Measurements from ENCODE around the gene DPAGT1. TPM values are rescaled to one million over a fixed set of nuclear protein-coding genes. Genes with fewer than 3 reads are reported as not detected.
"Not testable (repeated sequence)": the region's sequence is repeated elsewhere in the genome, so short reads cannot be mapped to it uniquely, and the experiment has no call there.

The DPAGT1 gene
- 10 to 100 TPM; 16.5 to 21.5 TPM for polyA plus RNA-seq

- Histone ChIP-seq H3K9me3 (ENCODE audit: control insufficient read depth in 2 of 2, insufficient read depth in 1 of 2, low read depth in 1 of 2, low read length in 1 of 2) (no peaks in the 10 kb centered on the region), H3K36me3 (ENCODE audit: control insufficient read depth in 2 of 2, insufficient read depth in 2 of 2, low read length in 1 of 2) (peaks cover 9 to 11% of the 10 kb centered on the region in 2 donors), H3K4me3 (ENCODE audit: low read depth in 1 of 2, low read length in 2 of 2) (peak within 1 kb of the TSS; percentile 76 to 87), H3K27ac (ENCODE audit: low read depth in 2 of 2, low read length in 1 of 2) (peak within 1 kb of the TSS; percentile 97 to 99), H3K4me1 (ENCODE audit: control insufficient read depth in 2 of 2, insufficient read depth in 2 of 2, low read length in 1 of 2) (peaks cover 2 to 7% of the 10 kb centered on the region in 2 donors), H3K27me3 (ENCODE audit: control insufficient read depth in 1 of 2, insufficient read depth in 2 of 2, low read length in 2 of 2) (no peaks in the 10 kb centered on the region)
- 0% methylated on average over 32 of the region's 32 CpGs for WGBS, 2 donors
Measured at GRCh38 chr11:119101759-119102423, at the start of gene DPAGT1. Gene DPAGT1, minus strand, starts transcription at chr11:119101853. Its CDS starts 198 bp downstream, at chr11:119101655.

DNA sequence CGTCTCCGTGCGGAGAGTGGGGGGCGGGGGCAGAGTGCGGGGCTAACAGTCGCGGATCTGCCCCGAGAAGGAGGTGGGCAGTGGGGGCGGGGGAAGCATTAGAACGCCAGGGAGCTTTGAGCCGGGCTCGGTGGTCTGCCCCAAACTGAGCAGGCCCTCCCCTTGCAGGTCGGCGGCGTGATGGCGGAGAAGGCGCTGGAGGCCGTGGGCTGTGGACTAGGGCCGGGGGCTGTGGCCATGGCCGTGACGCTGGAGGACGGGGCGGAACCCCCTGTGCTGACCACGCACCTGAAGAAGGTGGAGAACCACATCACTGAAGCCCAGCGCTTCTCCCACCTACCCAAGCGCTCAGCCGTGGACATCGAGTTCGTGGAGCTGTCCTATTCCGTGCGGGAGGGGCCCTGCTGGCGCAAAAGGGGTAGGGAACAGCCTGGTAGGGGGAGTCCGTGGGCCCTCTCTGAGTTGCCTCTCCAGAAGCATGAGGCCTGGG is 48.2 kb upstream of the DPAGT1 start:
- Histone ChIP-seq H3K4me3 (ENCODE audit: low read depth in 1 of 2, low read length in 2 of 2) (peak overlapping the region in 1 of 2 donors; percentile 43), H3K27ac (ENCODE audit: low read depth in 2 of 2, low read length in 1 of 2) (no peak overlapping the region), H3K4me1 (ENCODE audit: control insufficient read depth in 2 of 2, insufficient read depth in 2 of 2, low read length in 1 of 2) (peaks cover 3 to 19% of the 10 kb centered on the region in 2 donors), H3K36me3 (ENCODE audit: control insufficient read depth in 2 of 2, insufficient read depth in 2 of 2, low read length in 1 of 2) (no peaks in the 10 kb centered on the region), H3K27me3 (ENCODE audit: control insufficient read depth in 1 of 2, insufficient read depth in 2 of 2, low read length in 2 of 2) (peaks cover 0 to 5% of the 10 kb centered on the region in 2 donors), H3K9me3 (ENCODE audit: control insufficient read depth in 2 of 2, insufficient read depth in 1 of 2, low read depth in 1 of 2, low read length in 1 of 2) (no peaks in the 10 kb centered on the region)
- 32 to 36% methylated on average over 29 to 33 of the region's 33 CpGs for WGBS, 2 donors

DNA sequence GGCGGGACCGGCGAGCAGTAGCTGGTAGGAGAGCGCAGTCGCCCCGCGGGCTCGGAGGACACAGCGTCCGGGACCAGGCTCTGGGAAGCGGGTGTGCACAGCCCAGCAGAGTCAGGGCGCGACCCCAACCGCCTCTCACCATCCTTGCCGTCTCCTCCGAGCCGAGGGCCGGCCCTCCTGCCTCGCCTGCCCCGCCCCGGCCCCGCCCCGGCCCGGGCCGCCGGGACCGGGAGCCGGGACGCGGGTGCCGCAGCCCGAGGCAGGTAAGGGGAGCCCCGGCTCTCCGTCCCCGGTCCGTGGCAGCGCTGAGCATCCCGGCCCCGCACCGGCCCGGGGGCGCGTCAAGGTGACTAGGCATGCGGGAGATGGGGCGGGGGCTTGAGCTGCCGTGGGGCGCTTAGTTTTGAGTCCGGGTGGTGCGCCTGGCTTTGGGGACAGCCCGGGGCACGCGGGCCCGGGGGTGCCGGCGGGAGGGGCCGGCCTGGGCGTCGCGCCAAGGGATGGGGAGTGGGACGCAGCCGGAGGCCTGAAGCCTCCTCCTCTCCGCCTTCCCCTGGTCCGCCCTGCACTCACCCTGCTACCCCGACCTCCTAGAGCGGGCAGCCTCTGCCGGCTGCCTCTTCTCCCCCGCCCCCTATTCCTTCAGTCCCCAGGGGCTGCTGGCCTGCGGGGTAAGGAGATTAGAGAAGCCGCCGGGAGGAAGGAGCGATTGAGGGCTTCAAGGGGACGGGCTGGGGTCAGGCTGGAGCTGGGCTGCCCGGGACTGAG is 47.5 kb upstream of the DPAGT1 start, which contains the start of gene ABCG4:
Gene ABCG4 (plus strand): TSS at position 35 of the 768 bp plus-strand sequence. CDS start 914 bp downstream, outside the sequence.
- Histone ChIP-seq H3K4me1 (ENCODE audit: control insufficient read depth in 2 of 2, insufficient read depth in 2 of 2, low read length in 1 of 2) (peaks cover 0 to 19% of the 10 kb centered on the region in 2 donors), H3K4me3 (ENCODE audit: low read depth in 1 of 2, low read length in 2 of 2) (peak within 1 kb of the TSS; percentile 43 to 66), H3K27me3 (ENCODE audit: control insufficient read depth in 1 of 2, insufficient read depth in 2 of 2, low read length in 2 of 2) (peaks cover 0 to 5% of the 10 kb centered on the region in 2 donors), H3K36me3 (ENCODE audit: control insufficient read depth in 2 of 2, insufficient read depth in 2 of 2, low read length in 1 of 2) (no peaks in the 10 kb centered on the region), H3K9me3 (ENCODE audit: control insufficient read depth in 2 of 2, insufficient read depth in 1 of 2, low read depth in 1 of 2, low read length in 1 of 2) (no peaks in the 10 kb centered on the region), H3K27ac (ENCODE audit: low read depth in 2 of 2, low read length in 1 of 2) (no peak within 1 kb of the TSS)
- WGBS, 2 donors, result 1% methylated on average over 39 to 73 of the region's 73 CpGs

GRCh38 chr11:119148720-119149017 is 47.0 kb upstream of the DPAGT1 start:
- H3K4me3 ChIP-seq (ENCODE audit: low read depth in 1 of 2, low read length in 2 of 2), result peak overlapping the region; percentile 43 to 66
- H3K4me1 ChIP-seq (ENCODE audit: control insufficient read depth in 2 of 2, insufficient read depth in 2 of 2, low read length in 1 of 2), result peaks cover 0 to 19% of the 10 kb centered on the region in 2 donors
- H3K27me3 ChIP-seq (ENCODE audit: control insufficient read depth in 1 of 2, insufficient read depth in 2 of 2, low read length in 2 of 2), result peaks cover 0 to 5% of the 10 kb centered on the region in 2 donors
- no peaks in the 10 kb centered on the region for H3K36me3 ChIP-seq (ENCODE audit: control insufficient read depth in 2 of 2, insufficient read depth in 2 of 2, low read length in 1 of 2)
- no peak overlapping the region for H3K27ac ChIP-seq (ENCODE audit: low read depth in 2 of 2, low read length in 1 of 2)
- WGBS, 2 donors, result 2 to 3% methylated on average over 15 to 16 of the region's 16 CpGs
- no peaks in the 10 kb centered on the region for H3K9me3 ChIP-seq (ENCODE audit: control insufficient read depth in 2 of 2, insufficient read depth in 1 of 2, low read depth in 1 of 2, low read length in 1 of 2)

- H3K27ac ChIP-seq (ENCODE audit: low read depth in 2 of 2, low read length in 1 of 2), result no peak overlapping the region
- WGBS, 2 donors, result 51 to 58% methylated on average over 6 of the region's 6 CpGs
- H3K9me3 ChIP-seq (ENCODE audit: control insufficient read depth in 2 of 2, insufficient read depth in 1 of 2, low read depth in 1 of 2, low read length in 1 of 2), result no peaks in the 10 kb centered on the region
- H3K27me3 ChIP-seq (ENCODE audit: control insufficient read depth in 1 of 2, insufficient read depth in 2 of 2, low read length in 2 of 2), result peaks cover 0 to 5% of the 10 kb centered on the region in 2 donors
- H3K4me1 ChIP-seq (ENCODE audit: control insufficient read depth in 2 of 2, insufficient read depth in 2 of 2, low read length in 1 of 2), result peaks cover 0 to 19% of the 10 kb centered on the region in 2 donors
- H3K4me3 ChIP-seq (ENCODE audit: low read depth in 1 of 2, low read length in 2 of 2), result no peak overlapping the region
- H3K36me3 ChIP-seq (ENCODE audit: control insufficient read depth in 2 of 2, insufficient read depth in 2 of 2, low read length in 1 of 2), result no peaks in the 10 kb centered on the region
Measured at GRCh38 chr11:119147604-119148333, 46.1 kb upstream of the DPAGT1 start.

GRCh38 chr11:119145551-119145950 is 43.9 kb upstream of the DPAGT1 start:
- Histone ChIP-seq H3K9me3 (ENCODE audit: control insufficient read depth in 2 of 2, insufficient read depth in 1 of 2, low read depth in 1 of 2, low read length in 1 of 2) (no peaks in the 10 kb centered on the region), H3K27me3 (ENCODE audit: control insufficient read depth in 1 of 2, insufficient read depth in 2 of 2, low read length in 2 of 2) (peaks cover 0 to 5% of the 10 kb centered on the region in 2 donors), H3K27ac (ENCODE audit: low read depth in 2 of 2, low read length in 1 of 2) (no peak overlapping the region), H3K4me3 (ENCODE audit: low read depth in 1 of 2, low read length in 2 of 2) (no peak overlapping the region), H3K4me1 (ENCODE audit: control insufficient read depth in 2 of 2, insufficient read depth in 2 of 2, low read length in 1 of 2) (peaks cover 0 to 15% of the 10 kb centered on the region in 2 donors), H3K36me3 (ENCODE audit: control insufficient read depth in 2 of 2, insufficient read depth in 2 of 2, low read length in 1 of 2) (no peaks in the 10 kb centered on the region)
- 43 to 51% methylated on average over 3 of the region's 3 CpGs for WGBS, 2 donors

DNA sequence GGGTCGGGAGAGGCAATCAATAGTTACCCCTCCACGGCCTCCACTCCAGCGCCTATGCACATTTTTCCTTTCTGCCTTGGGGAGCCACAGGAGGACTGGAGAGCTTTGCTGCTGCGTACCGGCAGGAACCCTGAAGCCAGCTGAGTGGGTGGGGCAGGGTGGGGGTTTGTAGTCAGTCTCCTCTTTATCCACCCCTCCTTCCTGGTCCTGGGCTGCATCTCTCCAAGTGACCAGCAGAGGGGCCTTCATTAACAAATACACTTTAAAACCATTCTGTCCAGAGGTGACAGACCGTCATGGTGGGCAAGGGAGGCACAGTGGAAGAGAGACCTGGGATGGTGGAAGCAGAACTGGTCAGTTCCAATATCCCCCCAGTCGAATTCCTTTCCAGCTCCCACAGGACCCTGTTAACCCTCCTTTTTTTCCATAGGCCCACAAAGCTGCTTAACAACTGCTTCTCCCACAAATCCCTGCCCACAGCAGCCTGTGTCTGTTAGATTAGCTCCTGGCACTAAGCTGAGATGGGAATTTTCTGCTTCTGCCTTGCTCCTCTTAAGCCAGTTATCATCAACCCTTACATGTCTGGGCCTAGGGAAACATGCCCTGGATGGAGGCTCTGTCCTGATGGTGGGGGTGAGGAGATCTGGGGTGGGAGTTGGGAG is 43.3 kb upstream of the DPAGT1 start:
- Histone ChIP-seq H3K9me3 (ENCODE audit: control insufficient read depth in 2 of 2, insufficient read depth in 1 of 2, low read depth in 1 of 2, low read length in 1 of 2) (no peaks in the 10 kb centered on the region), H3K4me1 (ENCODE audit: control insufficient read depth in 2 of 2, insufficient read depth in 2 of 2, low read length in 1 of 2) (peaks cover 0 to 13% of the 10 kb centered on the region in 2 donors), H3K27ac (ENCODE audit: low read depth in 2 of 2, low read length in 1 of 2) (peak overlapping the region in 1 of 2 donors; percentile 2), H3K36me3 (ENCODE audit: control insufficient read depth in 2 of 2, insufficient read depth in 2 of 2, low read length in 1 of 2) (no peaks in the 10 kb centered on the region), H3K27me3 (ENCODE audit: control insufficient read depth in 1 of 2, insufficient read depth in 2 of 2, low read length in 2 of 2) (peaks cover 0 to 5% of the 10 kb centered on the region in 2 donors), H3K4me3 (ENCODE audit: low read depth in 1 of 2, low read length in 2 of 2) (no peak overlapping the region)
- 19 to 22% methylated on average over 7 of the region's 7 CpGs for WGBS, 2 donors

DNA sequence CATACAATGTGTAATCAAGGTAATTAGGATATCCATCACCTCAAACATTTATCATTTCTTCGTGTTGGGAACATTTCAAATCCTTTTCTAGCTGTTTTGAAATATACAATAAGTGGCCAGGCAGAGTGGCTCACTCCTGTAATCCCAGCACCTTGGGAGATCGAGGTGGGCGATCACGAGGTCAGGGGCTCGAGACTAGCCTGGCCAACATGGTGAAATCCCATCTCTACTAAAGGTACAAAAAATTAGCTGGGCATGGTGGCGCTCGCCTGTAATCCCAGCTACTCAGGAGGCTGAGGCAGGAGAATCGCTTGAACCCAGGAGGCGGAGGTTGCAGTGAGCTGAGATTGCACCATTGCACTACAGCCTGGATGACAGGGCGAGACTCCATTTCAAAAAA is 37.6 kb upstream of the DPAGT1 start:
- H3K36me3 ChIP-seq (ENCODE audit: control insufficient read depth in 2 of 2, insufficient read depth in 2 of 2, low read length in 1 of 2); H3K27me3 ChIP-seq (ENCODE audit: control insufficient read depth in 1 of 2, insufficient read depth in 2 of 2, low read length in 2 of 2); H3K4me1 ChIP-seq (ENCODE audit: control insufficient read depth in 2 of 2, insufficient read depth in 2 of 2, low read length in 1 of 2); H3K27ac ChIP-seq (ENCODE audit: low read depth in 2 of 2, low read length in 1 of 2); H3K4me3 ChIP-seq (ENCODE audit: low read depth in 1 of 2, low read length in 2 of 2); H3K9me3 ChIP-seq (ENCODE audit: control insufficient read depth in 2 of 2, insufficient read depth in 1 of 2, low read depth in 1 of 2, low read length in 1 of 2): not testable (repeated sequence)
- WGBS, 2 donors, result 88 to 89% methylated on average over 10 of the region's 10 CpGs

Data from esophagus (tissue), 2 donors.